GM12872 (cell line): Measurements from ENCODE around the gene AKR7A3.

Source experiments
- TF ChIP-seq, protein P1 (sequence below): IDR thresholded peaks from 3 replicates; pipeline ENCODE4 v1.5.1; 2011; ENCODE audit warnings: low read depth, mild to moderate bottlenecking, low read length, moderate library complexity; ENCODE audit not compliant: insufficient read depth

AKR7A3 gene

DNA sequence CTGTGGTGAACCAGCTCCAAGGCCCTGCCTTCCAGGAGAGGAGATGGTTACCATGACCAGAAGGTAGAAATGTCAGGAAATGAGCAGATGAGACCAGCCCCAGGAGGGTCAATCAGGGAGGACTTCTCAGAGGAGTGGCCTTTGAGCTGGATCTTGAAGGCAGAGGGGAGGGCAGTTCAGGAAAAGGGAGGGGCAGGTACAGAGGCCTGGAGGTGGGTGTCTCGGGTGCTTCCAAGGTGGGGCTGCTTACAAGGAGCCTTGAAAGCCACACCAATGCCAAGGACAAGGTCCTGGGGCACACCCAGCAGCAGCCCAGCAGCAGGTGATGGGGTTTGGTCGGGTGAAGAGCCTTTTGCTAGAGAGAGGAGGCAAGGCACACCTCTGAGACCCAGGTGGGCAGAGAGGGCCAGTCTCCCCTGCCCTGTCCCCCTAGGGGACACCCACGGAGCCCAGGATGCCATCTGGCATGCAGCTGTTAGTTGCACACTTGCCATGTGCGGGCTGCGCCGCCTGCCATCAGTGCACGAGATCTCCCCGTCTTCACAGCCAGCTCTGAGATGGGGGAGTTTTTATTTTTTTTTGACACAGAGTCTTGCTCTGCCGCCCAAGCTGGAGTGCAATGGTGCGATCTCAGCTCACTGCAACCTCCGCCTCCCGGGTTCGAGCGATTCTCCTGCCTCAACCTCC, 42.0 kb upstream of the AKR7A3 start:
- TF ChIP-seq, protein P1, sequence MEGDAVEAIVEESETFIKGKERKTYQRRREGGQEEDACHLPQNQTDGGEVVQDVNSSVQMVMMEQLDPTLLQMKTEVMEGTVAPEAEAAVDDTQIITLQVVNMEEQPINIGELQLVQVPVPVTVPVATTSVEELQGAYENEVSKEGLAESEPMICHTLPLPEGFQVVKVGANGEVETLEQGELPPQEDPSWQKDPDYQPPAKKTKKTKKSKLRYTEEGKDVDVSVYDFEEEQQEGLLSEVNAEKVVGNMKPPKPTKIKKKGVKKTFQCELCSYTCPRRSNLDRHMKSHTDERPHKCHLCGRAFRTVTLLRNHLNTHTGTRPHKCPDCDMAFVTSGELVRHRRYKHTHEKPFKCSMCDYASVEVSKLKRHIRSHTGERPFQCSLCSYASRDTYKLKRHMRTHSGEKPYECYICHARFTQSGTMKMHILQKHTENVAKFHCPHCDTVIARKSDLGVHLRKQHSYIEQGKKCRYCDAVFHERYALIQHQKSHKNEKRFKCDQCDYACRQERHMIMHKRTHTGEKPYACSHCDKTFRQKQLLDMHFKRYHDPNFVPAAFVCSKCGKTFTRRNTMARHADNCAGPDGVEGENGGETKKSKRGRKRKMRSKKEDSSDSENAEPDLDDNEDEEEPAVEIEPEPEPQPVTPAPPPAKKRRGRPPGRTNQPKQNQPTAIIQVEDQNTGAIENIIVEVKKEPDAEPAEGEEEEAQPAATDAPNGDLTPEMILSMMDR: no peak

GRCh38 chr1:19329611-19330010, 41.0 kb upstream of the AKR7A3 start:
- TF ChIP-seq, protein P1: no peak

- TF ChIP-seq, protein P1: no peak
Measured at GRCh38 chr1:19329188-19329587, 40.6 kb upstream of the AKR7A3 start.

GRCh38 chr1:19328486-19328885, 39.9 kb upstream of the AKR7A3 start:
- TF ChIP-seq, protein P1: no peak

GRCh38 chr1:19327736-19328135, 39.2 kb upstream of the AKR7A3 start:
- TF ChIP-seq, protein P1: no peak

- TF ChIP-seq, protein P1: no peak
Measured at GRCh38 chr1:19327301-19327700, 38.7 kb upstream of the AKR7A3 start.

- TF ChIP-seq, protein P1: no peak
Measured at GRCh38 chr1:19326748-19327065, 38.1 kb upstream of the AKR7A3 start.
